HCT116 (cell line): ENCODE results near the gene EVL.

Source experiments
- CTCF ChIP-seq, 3 experiments: fragments of 200-600 bp in 1 of 3; sonication (generic) in 1 of 3; IDR thresholded peaks in 2 of 3; conservative IDR thresholded peaks in 1 of 3; 2 replicates each; pipeline ENCODE4 v1.5.1; 2012 to 2017; ENCODE audit warnings: low read depth in 2 of 3, low read length in 2 of 3, antibody characterized with exemption in 1 of 3, borderline replicate concordance in 1 of 3, control low read depth in 1 of 3, mild to moderate bottlenecking in 1 of 3, mixed read lengths in 1 of 3, mixed run types in 1 of 3, moderate library complexity in 1 of 3; ENCODE audit not compliant: insufficient read depth in 1 of 3
- POLR2A ChIP-seq: IDR thresholded peaks from 2 replicates; pipeline ENCODE4 v1.7.0; 2011; ENCODE audit warnings: borderline replicate concordance; ENCODE audit not compliant: insufficient read depth, insufficient read length; ENCODE audit errors: extremely low read depth
- POLR2AphosphoS5 ChIP-seq: IDR thresholded peaks from 2 replicates; pipeline ENCODE4 v1.6.1; 2011; ENCODE audit warnings: mild to moderate bottlenecking, low read depth, low read length, moderate library complexity
- REST ChIP-seq: IDR thresholded peaks from 2 replicates; pipeline ENCODE4 v1.6.1; 2012; ENCODE audit warnings: low read depth
- SP1 ChIP-seq: IDR thresholded peaks from 2 replicates; pipeline ENCODE4 v1.6.1; 2012; ENCODE audit warnings: low read depth

GRCh38 chr14:100071545-100071944 is 6.3 kb downstream of the EVL start:
- TF ChIP-seq POLR2AphosphoS5 (no peak), POLR2A (no peak), SP1 (no peak), CTCF (IDR thresholded peaks at IDR 0.05 in 2 of 3, conservative IDR thresholded peaks at IDR 0.05 in 1 of 3; ENCODE audit: borderline replicate concordance in 1 of 3, insufficient read depth in 1 of 3, low read depth in 2 of 3, low read length in 2 of 3) (no peak), REST (no peak)
